MG63 (cell line): Measurements from ENCODE around the gene DPRX. TPM values are rescaled to one million over a fixed set of nuclear protein-coding genes. Genes with fewer than 3 reads are reported as not detected.
"Not testable (repeated sequence)": the region's sequence is repeated elsewhere in the genome, so short reads cannot be mapped to it uniquely, and the experiment has no call there.

Experiments used
- DNase-seq: peaks from one replicate; pipeline ENCODE4 v3.0.0-alpha.2; 2020
- H3K27me3 ChIP-seq: fragments of 250-450 bp; sonication (Bioruptor Pico); 2 replicates; pipeline ENCODE4 v1.5.1; 2020; ENCODE audit warnings: mild to moderate bottlenecking, moderate library complexity
- H3K36me3 ChIP-seq: fragments of 250-450 bp; sonication (Bioruptor Pico); 2 replicates; pipeline ENCODE4 v1.5.1; 2020; ENCODE audit warnings: mild to moderate bottlenecking, moderate library complexity
- H3K4me3 ChIP-seq: fragments of 250-450 bp; sonication (Bioruptor Pico); 2 replicates; pipeline ENCODE4 v1.5.1; 2020; ENCODE audit warnings: mild to moderate bottlenecking, moderate library complexity
- H3K9me3 ChIP-seq: fragments of 250-450 bp; sonication (Bioruptor Pico); 2 replicates; pipeline ENCODE4 v1.5.1; 2020; ENCODE audit warnings: mild to moderate bottlenecking, moderate library complexity
- total RNA-seq: library from RNA; depleted of rRNA; stranded (reverse); fragments of >200 nt; shearing (Covaris generic); gene quantifications from 2 replicates; pipeline ENCODE4 v1.2.3, GENCODE V29; 2014; ENCODE audit warnings: low replicate concordance; rRNA removed

The DPRX gene
- total RNA-seq, 1 experiment from 2014 or later: not detected

GRCh38 chr19:53666331-53666730, 34.5 kb downstream of the DPRX start:
- not testable (repeated sequence) for H3K4me3 ChIP-seq, DNase-seq, H3K27me3 ChIP-seq, H3K36me3 ChIP-seq, H3K9me3 ChIP-seq

DNA sequence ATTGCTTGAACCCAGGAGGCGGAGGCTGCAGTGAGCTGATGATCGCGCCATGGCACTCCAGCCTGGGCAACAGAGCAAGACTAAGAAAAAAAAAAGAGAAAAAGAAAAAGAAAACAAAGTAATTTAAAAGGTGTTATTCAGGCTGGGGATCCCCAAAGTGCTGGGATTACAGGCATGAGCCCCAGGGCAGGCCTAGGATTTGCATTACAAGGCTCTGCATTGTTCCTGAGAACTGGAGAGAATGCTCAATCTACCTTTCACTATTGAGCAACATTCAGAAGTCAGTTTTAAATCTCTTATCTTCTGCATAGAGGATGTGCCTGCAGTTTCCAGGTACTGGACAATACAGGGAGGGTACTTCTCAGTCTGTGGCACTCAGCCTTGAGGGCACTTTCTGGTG, 37.0 kb downstream of the DPRX start:
- not testable (repeated sequence) for H3K4me3 ChIP-seq

DNA sequence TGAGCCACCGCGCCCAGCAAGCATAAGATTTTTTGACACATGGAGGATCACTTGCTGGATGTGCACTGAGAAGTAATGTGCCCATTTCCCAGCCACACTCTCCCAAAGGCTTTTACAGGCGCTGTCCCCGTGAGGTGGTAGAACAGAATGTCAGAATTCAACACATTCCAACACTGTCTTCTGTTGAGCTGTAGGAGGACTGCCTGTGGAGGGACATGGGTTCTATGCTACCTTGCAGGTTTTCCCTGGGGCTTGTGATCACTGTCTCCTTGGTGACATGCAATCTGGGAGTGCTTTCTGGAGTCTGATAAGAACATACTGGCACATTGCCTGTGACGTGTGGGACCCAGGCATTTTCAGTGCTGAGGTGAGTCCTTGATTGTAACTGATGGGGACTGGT, 38.5 kb downstream of the DPRX start:
- Histone ChIP-seq H3K36me3 (no peaks in the 10 kb centered on the region), H3K4me3 (no peak overlapping the region), H3K27me3 (peaks cover 3% of the 10 kb centered on the region; the same call in 1 of the 2 replicates), H3K9me3 (no peaks in the 10 kb centered on the region)
- DNase-seq: no peak

More for the DNA sequence above, 37.0 kb downstream of the DPRX start:
- not testable (repeated sequence) for H3K36me3 ChIP-seq, H3K9me3 ChIP-seq, H3K27me3 ChIP-seq, DNase-seq

- peaks cover 3% of the 10 kb centered on the region; the same call in 1 of the 2 replicates for H3K27me3 ChIP-seq
- DNase-seq: no peak
- H3K36me3 ChIP-seq: no peaks in the 10 kb centered on the region
- no peaks in the 10 kb centered on the region for H3K9me3 ChIP-seq
- no peak overlapping the region for H3K4me3 ChIP-seq
Observed at GRCh38 chr19:53671663-53672062, 39.9 kb downstream of the DPRX start.

Other genes with a start within 250 kb of the DPRX start
- 6.9 and 11.8 TPM in 2 replicates for gene ZNF765, start 236.8 kb upstream of the DPRX start, total RNA-seq
- gene ZNF761, start 200.0 kb upstream of the DPRX start, total RNA-seq: 9.7 and 14.4 TPM in 2 replicates
- not detected in 2 replicates for gene ZNF813, start 164.3 kb upstream of the DPRX start, total RNA-seq
- 2.6 and 11.9 TPM in 2 replicates for gene ZNF331, start 93.9 kb upstream of the DPRX start, total RNA-seq
- gene NLRP12, start 192.3 kb downstream of the DPRX start, total RNA-seq: not detected in 2 replicates
- gene MYADM, start 235.9 kb downstream of the DPRX start, total RNA-seq: 8.3 and 18.7 TPM in 2 replicates